ENCODE data around the gene AP5M1.
"Not testable (repeated sequence)": the region's sequence is repeated elsewhere in the genome, so short reads cannot be mapped to it uniquely, and the experiment has no call there.

Gene AP5M1

GRCh38 chr14:57290751-57291150 lies 22.0 kb downstream of the AP5M1 start:
- FAIRE-seq (no peak), DNase-seq (ENCODE audit: low spot score) (no peak)

- DNase-seq (ENCODE audit: low spot score) (no peak), FAIRE-seq (no peak)
Measured at GRCh38 chr14:57291692-57292647, 23.2 kb downstream of the AP5M1 start.

GRCh38 chr14:57293866-57294837 lies 25.4 kb downstream of the AP5M1 start:
- DNase-seq (ENCODE audit: low spot score) = no peak
- FAIRE-seq = peak; percentile 24

- FAIRE-seq (no peak), DNase-seq (ENCODE audit: low spot score) (no peak)
Measured at GRCh38 chr14:57295239-57295638, 26.5 kb downstream of the AP5M1 start.

- DNase-seq (ENCODE audit: low spot score) (no peak), FAIRE-seq (no peak)
Measured at GRCh38 chr14:57297852-57298251, 29.1 kb downstream of the AP5M1 start.

GRCh38 chr14:57299511-57299910 lies 30.7 kb downstream of the AP5M1 start:
- no peak for FAIRE-seq

GRCh38 chr14:57302883-57303282 lies 34.1 kb downstream of the AP5M1 start:
- DNase-seq (ENCODE audit: low spot score) = no peak
- no peak for FAIRE-seq

More at GRCh38 chr14:57299511-57299910, 30.7 kb downstream of the AP5M1 start:
- DNase-seq (ENCODE audit: low spot score) = no peak

GRCh38 chr14:57314396-57315089 lies 45.8 kb downstream of the AP5M1 start:
- DNase-seq (ENCODE audit: low spot score) = no peak
- FAIRE-seq = no peak

GRCh38 chr14:57317248-57317833 lies 48.6 kb downstream of the AP5M1 start:
- FAIRE-seq (peak; percentile 53), DNase-seq (ENCODE audit: low spot score) (peak; percentile 41)

GRCh38 chr14:57319636-57320192 lies 50.9 kb downstream of the AP5M1 start:
- no peak for FAIRE-seq
- DNase-seq (ENCODE audit: low spot score) = no peak

GRCh38 chr14:57323721-57324120 lies 55.0 kb downstream of the AP5M1 start:
- FAIRE-seq (no peak), DNase-seq (ENCODE audit: low spot score) (no peak)

GRCh38 chr14:57326253-57326652 lies 57.5 kb downstream of the AP5M1 start:
- no peak for FAIRE-seq

GRCh38 chr14:57329833-57330232 lies 61.1 kb downstream of the AP5M1 start:
- FAIRE-seq (no peak), DNase-seq (ENCODE audit: low spot score) (no peak)

More at GRCh38 chr14:57326253-57326652, 57.5 kb downstream of the AP5M1 start:
- no peak for DNase-seq (ENCODE audit: low spot score)

- DNase-seq (ENCODE audit: low spot score) = peak; percentile 45
- FAIRE-seq = peak; percentile 52
Measured at GRCh38 chr14:57332475-57332874, 63.7 kb downstream of the AP5M1 start.

GRCh38 chr14:57333726-57334125 lies 65.0 kb downstream of the AP5M1 start:
- not testable (repeated sequence) for DNase-seq (ENCODE audit: low spot score); FAIRE-seq

GRCh38 chr14:57343545-57344297 lies 75.0 kb downstream of the AP5M1 start:
- FAIRE-seq; DNase-seq (ENCODE audit: low spot score): not testable (repeated sequence)

GRCh38 chr14:57345106-57345505 lies 76.3 kb downstream of the AP5M1 start:
- no peak for DNase-seq (ENCODE audit: low spot score)
- no peak for FAIRE-seq

GRCh38 chr14:57346741-57347140 lies 78.0 kb downstream of the AP5M1 start:
- FAIRE-seq (no peak), DNase-seq (ENCODE audit: low spot score) (no peak)

All from RCC 7860 (cell line).